ENCODE results near the gene OTUB2. TPM values are rescaled to one million over a fixed set of nuclear protein-coding genes. Genes with fewer than 3 reads are reported as not detected.

OTUB2 gene
- total RNA-seq, 2 donors from 2014 or later: 2.2 to 2.7 TPM

DNA sequence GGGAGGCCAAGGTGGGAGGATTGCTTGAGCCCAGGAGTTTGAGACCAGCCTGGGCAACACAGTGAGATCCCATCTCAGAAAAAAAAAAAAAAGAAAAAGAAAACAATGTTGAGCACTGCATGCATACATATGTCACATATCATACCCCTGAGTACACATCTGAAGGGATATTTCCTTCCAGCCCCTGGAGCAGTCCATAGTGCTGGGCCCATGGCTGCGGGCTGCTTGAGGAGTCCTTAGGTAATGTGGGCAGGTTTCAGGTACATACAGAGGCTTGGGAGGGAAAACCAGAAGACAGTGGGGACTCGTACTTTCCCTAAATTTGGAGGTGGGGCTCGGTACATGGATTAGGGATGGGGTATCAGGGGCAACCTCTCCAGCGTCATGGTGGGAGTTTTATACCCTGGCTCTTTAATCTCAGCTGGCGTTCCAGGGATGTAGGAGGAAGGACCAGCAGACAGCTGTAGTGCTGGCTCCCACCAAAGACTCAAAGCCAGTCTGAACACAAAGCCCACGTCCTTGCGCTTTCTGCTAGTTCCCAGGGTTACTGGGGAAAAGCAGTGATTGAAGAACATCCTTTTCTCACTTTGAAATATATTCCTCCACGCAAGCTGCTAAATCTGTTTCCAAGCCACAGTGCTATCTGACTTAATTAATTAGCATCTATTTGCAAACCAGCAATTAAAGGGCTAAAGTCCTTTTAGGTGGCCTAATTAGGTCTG, 5.2 kb downstream of the OTUB2 start:
- TF ChIP-seq, protein P1, sequence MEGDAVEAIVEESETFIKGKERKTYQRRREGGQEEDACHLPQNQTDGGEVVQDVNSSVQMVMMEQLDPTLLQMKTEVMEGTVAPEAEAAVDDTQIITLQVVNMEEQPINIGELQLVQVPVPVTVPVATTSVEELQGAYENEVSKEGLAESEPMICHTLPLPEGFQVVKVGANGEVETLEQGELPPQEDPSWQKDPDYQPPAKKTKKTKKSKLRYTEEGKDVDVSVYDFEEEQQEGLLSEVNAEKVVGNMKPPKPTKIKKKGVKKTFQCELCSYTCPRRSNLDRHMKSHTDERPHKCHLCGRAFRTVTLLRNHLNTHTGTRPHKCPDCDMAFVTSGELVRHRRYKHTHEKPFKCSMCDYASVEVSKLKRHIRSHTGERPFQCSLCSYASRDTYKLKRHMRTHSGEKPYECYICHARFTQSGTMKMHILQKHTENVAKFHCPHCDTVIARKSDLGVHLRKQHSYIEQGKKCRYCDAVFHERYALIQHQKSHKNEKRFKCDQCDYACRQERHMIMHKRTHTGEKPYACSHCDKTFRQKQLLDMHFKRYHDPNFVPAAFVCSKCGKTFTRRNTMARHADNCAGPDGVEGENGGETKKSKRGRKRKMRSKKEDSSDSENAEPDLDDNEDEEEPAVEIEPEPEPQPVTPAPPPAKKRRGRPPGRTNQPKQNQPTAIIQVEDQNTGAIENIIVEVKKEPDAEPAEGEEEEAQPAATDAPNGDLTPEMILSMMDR (IDR thresholded peaks at IDR 0.05): no peak
- no peaks in the 10 kb centered on the region for H3K9me3 ChIP-seq
- H3K4me1 ChIP-seq: no peaks in the 10 kb centered on the region
- H3K9ac ChIP-seq (ENCODE audit: low read depth in 2 of 2, low read length in 2 of 2): no peak overlapping the region
- intact Hi-C loops (cut with DNase I): no loop called here
- no peak for DNase-seq
- no peaks in the 10 kb centered on the region for H3K36me3 ChIP-seq
- no peak overlapping the region for H3K27ac ChIP-seq
- H3K27me3 ChIP-seq: no peaks in the 10 kb centered on the region
- H3K4me3 ChIP-seq: no peak overlapping the region

DNA sequence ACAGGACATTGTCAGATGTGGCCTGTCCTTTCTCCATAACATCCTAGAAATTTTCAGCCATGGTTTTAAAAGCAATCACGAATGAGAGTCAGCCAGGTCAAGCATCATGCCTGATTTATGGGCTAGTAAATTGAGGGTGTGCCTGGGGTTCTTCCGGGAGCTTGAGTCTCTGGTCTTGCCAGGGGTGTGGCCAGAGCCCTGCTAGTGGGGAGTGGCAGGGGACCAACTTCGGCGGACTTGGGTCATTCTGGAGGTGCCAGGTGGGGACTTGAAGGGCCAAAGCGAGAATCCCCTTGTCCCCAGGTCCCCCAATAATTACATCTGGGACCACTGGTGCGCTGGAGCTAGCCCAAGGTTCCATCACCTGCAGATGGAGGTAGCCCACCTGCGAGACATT, 5.7 kb downstream of the OTUB2 start:
- no peaks in the 10 kb centered on the region for H3K36me3 ChIP-seq
- intact Hi-C loops (cut with DNase I): no loop called here
- no peaks in the 10 kb centered on the region for H3K4me1 ChIP-seq
- no peak overlapping the region for H3K4me3 ChIP-seq
- no peak overlapping the region for H3K27ac ChIP-seq
- no peaks in the 10 kb centered on the region for H3K27me3 ChIP-seq
- TF ChIP-seq, protein P1 (IDR thresholded peaks at IDR 0.05): no peak
- no peaks in the 10 kb centered on the region for H3K9me3 ChIP-seq
- H3K9ac ChIP-seq (ENCODE audit: low read depth in 2 of 2, low read length in 2 of 2): no peak overlapping the region
- DNase-seq: peak; percentile 49

DNA sequence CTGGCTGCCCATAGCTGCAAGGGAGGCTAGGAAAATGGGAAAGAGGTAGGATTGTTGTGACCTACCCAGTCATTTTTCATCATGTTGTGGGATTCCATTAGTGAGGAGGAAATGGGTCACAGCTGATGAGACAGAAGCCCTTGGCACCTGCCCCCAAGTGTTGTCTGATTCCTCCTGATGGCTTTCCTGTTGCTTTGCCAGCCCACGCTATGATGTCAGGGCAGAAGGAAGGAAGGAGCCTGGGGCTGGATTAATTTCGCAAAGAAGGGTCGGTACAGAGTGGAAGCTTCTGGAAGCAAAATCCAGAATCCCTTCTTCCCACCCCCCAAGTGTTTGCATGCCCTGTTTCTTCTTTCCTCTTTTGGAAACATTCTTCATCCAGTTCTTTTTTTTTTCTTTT, 8.7 kb downstream of the OTUB2 start:
- intact Hi-C loops (cut with DNase I): loop anchor here (5.0 kb wide), 1 partner anchor 142 kb away; no protein-coding TSS in a partner anchor
- DNase-seq: no peak
- TF ChIP-seq, protein P1 (IDR thresholded peaks at IDR 0.05): no peak
- no peaks in the 10 kb centered on the region for H3K36me3 ChIP-seq
- H3K4me1 ChIP-seq: no peaks in the 10 kb centered on the region
- no peak overlapping the region for H3K4me3 ChIP-seq
- H3K9me3 ChIP-seq: no peaks in the 10 kb centered on the region
- no peak overlapping the region for H3K27ac ChIP-seq
- H3K9ac ChIP-seq (ENCODE audit: low read depth in 2 of 2, low read length in 2 of 2): no peak overlapping the region
- no peaks in the 10 kb centered on the region for H3K27me3 ChIP-seq

DNA sequence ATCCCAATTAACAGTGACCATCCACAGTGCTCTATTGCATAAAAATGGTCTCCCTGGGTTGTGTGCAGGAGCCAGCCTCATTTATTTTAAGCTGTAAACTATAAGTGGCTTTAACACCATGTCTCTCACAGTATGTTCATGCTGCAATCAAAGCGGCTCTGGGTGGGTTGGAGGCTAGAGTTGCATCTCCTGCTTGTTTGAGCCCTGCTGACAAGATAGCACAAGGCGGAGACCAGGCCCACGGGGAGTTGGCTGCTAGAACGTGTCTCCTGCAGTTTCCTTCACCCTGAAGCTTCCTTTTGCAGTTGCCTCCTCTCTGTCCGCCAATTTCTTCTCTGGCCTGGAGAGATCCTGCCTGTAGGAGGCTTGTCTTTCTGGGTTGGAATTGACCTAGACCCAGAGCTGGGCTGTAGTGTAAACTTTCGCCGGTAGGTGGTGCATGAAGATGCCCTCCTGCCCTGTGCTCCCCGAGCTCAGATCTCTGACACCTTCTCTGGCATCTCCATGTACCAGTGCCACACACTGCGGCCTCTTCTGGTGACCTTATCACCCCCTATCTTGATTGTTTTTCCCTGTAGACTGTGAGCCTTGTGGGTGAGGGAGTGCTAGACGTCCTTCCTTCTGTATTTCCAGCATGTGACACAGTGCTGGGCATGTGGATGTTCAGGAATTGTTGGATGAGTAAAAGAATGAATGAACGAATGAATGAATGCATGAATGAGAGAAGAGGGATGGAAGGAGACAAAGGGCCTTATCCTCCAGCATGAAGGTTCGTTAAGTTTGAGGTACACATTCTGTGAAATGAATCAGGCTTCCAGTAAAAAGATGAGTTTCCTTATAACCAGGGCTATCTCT, 10.4 kb downstream of the OTUB2 start:
- no peaks in the 10 kb centered on the region for H3K9me3 ChIP-seq
- peak; percentile 81 for DNase-seq
- no peaks in the 10 kb centered on the region for H3K36me3 ChIP-seq
- H3K4me1 ChIP-seq: no peaks in the 10 kb centered on the region
- H3K4me3 ChIP-seq: no peak overlapping the region
- TF ChIP-seq, protein P1 (IDR thresholded peaks at IDR 0.05): peak; percentile 79
- H3K9ac ChIP-seq (ENCODE audit: low read depth in 2 of 2, low read length in 2 of 2): no peak overlapping the region
- intact Hi-C loops (cut with DNase I): loop anchor here (2.0 to 5.0 kb wide), 2 partner anchors 102 to 141 kb away; no protein-coding TSS in a partner anchor
- no peak overlapping the region for H3K27ac ChIP-seq
- H3K27me3 ChIP-seq: no peaks in the 10 kb centered on the region

DNA sequence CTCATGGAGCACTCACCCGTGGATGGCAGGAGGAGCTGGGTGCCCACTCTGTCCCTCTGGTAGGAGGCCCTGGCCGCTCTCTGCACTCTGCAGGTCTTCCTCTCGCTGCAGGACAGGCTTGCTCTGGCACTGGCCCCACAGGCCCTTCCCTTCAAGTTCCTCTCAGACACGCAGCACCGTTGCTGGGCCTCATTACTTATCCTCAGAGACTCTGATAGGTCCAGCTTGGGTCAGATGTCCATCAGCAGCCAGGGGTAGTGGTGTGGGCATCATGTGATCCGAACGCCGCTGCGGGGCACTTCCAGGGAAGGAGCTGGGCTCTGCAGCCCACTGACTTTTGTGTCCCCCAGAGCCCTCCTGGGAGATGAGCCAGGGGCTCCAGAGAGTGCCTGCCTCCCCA, 11.8 kb downstream of the OTUB2 start:
- H3K4me3 ChIP-seq: no peak overlapping the region
- H3K27me3 ChIP-seq: no peaks in the 10 kb centered on the region
- TF ChIP-seq, protein P1 (IDR thresholded peaks at IDR 0.05): no peak
- H3K9ac ChIP-seq (ENCODE audit: low read depth in 2 of 2, low read length in 2 of 2): no peak overlapping the region
- no peaks in the 10 kb centered on the region for H3K36me3 ChIP-seq
- DNase-seq: no peak
- H3K9me3 ChIP-seq: no peaks in the 10 kb centered on the region
- intact Hi-C loops (cut with DNase I): loop anchor here (2.0 to 5.0 kb wide), 2 partner anchors 101 to 139 kb away; no protein-coding TSS in a partner anchor
- no peak overlapping the region for H3K27ac ChIP-seq
- H3K4me1 ChIP-seq: no peaks in the 10 kb centered on the region

Data from colonic mucosa (tissue), 4 donors.